ENCODE data around the gene MRPL1.

The MRPL1 gene

DNA sequence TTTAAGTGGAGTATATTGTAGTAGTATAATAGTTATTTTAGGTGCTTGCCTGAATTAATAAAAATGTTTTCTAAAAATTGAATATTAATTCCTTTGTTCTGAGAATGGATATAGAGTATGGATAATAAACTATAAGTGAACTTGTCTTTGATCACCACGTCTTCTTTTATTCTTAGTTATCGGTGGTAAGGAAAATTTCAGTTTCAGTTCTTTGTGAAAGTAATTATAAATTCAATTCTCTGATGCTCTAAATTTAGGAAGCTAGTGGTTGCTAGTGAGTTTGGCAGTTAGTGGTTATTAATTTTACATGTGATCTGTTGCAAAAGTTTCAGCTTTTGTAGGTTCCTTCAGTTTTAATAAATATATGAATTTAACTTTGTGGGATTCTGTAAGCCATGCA lies 30.8 kb downstream of the MRPL1 start:
- TF ChIP-seq, protein P1, sequence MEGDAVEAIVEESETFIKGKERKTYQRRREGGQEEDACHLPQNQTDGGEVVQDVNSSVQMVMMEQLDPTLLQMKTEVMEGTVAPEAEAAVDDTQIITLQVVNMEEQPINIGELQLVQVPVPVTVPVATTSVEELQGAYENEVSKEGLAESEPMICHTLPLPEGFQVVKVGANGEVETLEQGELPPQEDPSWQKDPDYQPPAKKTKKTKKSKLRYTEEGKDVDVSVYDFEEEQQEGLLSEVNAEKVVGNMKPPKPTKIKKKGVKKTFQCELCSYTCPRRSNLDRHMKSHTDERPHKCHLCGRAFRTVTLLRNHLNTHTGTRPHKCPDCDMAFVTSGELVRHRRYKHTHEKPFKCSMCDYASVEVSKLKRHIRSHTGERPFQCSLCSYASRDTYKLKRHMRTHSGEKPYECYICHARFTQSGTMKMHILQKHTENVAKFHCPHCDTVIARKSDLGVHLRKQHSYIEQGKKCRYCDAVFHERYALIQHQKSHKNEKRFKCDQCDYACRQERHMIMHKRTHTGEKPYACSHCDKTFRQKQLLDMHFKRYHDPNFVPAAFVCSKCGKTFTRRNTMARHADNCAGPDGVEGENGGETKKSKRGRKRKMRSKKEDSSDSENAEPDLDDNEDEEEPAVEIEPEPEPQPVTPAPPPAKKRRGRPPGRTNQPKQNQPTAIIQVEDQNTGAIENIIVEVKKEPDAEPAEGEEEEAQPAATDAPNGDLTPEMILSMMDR (IDR thresholded peaks at IDR 0.05; ENCODE audit: low read depth, low read length) = no peak
- H3K4me3 ChIP-seq (ENCODE audit: low read depth, low read length) = no peak overlapping the region
- DNase-seq (ENCODE audit: low read depth, low spot score) = no peak
- in situ Hi-C loops (cut with HindIII; ENCODE audit: low sequenced_read_pairs) = no loop called here

DNA sequence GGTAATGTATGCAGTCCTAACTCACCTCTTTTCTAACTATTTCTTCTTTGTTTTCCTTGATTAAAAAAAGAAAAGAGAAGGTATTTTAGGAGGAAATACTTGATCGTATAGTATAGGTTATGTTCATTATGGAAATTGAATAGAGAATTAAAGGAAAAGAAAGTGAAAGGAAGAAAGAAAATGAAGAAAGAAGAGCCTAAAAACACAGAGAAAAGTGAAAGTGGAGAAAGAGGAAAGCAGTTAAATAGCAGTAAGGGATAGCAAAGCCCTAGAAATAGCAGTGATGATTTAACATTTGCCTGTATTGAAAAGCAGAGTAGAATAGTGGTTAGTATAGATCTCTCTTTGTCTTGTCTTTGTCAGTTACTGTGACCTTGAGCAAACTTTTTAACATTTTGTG lies 37.0 kb downstream of the MRPL1 start:
- in situ Hi-C loops (cut with HindIII; ENCODE audit: low sequenced_read_pairs) = no loop called here
- DNase-seq (ENCODE audit: low read depth, low spot score) = no peak
- no peak overlapping the region for H3K4me3 ChIP-seq (ENCODE audit: low read depth, low read length)
- TF ChIP-seq, protein P1 (IDR thresholded peaks at IDR 0.05; ENCODE audit: low read depth, low read length) = no peak

DNA sequence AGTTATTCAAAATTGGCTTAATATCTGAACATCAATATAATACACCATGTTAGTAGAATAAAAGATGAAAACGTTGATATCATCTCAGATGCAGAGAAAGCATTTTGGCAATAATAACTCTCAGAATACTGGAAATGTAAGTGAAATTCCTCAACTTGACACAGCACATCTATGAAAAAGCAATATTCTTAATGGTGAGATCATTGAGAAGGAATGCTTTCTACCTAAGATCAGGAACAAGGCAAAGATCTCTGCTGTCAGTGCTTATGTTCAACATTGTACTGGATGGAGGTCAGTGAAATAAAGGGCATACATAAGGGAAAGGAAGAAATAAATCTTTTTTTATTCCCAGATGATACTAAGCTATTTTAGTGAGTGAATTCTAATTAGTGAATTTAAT lies 40.6 kb downstream of the MRPL1 start:
- H3K4me3 ChIP-seq (ENCODE audit: low read depth, low read length) = no peak overlapping the region
- no peak for DNase-seq (ENCODE audit: low read depth, low spot score)
- in situ Hi-C loops (cut with HindIII; ENCODE audit: low sequenced_read_pairs) = no loop called here
- TF ChIP-seq, protein P1 (IDR thresholded peaks at IDR 0.05; ENCODE audit: low read depth, low read length) = no peak

DNA sequence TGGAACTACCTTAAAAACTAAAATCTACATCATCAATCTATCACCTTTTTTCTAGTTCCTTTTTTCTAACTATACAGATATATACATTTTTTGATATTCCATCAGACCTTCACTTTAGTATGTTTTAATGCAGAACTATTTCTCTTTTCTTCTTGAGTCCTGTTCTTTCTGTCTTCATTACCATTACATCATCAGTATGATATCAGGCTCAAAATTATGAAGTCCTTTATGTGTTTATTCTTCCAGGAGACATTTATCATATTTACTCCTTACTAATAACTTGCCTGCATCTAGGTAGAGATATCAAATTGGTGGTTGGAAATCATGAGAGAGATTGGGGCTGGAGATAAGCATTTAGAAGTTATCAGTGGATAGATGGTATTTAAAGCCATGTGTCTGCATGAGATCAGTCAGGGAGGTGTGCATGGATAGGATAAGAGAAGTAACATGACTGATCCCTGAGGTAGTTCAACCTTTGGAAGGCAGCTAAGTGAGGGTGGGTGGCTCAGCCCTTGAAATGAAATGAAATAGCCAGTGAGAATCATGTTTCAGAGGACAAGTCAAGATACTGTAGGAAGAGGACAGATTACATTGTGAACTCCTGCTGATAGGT lies 43.1 kb downstream of the MRPL1 start:
- no peak overlapping the region for H3K4me3 ChIP-seq (ENCODE audit: low read depth, low read length)
- DNase-seq (ENCODE audit: low read depth, low spot score) = no peak
- TF ChIP-seq, protein P1 (IDR thresholded peaks at IDR 0.05; ENCODE audit: low read depth, low read length) = no peak
- in situ Hi-C loops (cut with HindIII; ENCODE audit: low sequenced_read_pairs) = no loop called here

DNA sequence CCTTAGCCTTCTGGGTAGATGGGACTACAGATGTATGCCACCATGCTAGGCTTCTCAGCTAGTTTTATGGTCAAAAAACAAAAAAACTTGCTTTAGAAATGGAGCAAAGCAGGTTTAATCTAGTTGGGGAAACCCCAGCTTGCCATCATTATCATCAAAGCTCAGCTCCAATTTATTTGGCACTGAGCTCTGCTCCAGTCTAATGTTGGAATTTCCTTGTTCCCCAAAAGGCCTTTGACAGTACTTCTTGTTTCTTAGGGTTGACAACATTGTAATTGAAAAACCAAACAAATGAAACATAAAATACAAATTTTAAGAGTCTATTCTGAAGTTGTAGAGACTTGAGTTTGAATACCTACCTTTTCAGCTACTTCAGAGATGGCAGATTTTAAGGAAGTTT lies 48.0 kb downstream of the MRPL1 start:
- DNase-seq (ENCODE audit: low read depth, low spot score) = no peak
- in situ Hi-C loops (cut with HindIII; ENCODE audit: low sequenced_read_pairs) = no loop called here
- no peak overlapping the region for H3K4me3 ChIP-seq (ENCODE audit: low read depth, low read length)
- TF ChIP-seq, protein P1 (IDR thresholded peaks at IDR 0.05; ENCODE audit: low read depth, low read length) = no peak

DNA sequence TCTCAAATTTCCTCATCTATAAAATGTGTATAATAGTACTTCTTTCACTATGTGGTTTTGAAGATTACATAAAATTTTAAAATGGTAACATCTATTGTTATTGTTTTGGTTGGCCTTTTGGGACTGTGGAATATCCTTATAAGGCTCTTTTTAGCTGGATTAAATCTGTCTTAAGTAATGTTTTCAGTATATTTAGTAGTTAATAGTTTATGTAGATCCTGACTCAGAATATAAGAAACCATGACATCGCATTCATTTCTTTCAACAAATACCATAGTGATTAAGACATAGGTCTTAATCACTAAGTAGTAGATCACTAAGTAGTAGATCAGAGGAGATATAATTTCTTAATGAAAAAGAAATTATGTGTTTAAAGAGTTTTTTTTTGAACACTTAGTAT lies 48.5 kb downstream of the MRPL1 start:
- DNase-seq (ENCODE audit: low read depth, low spot score) = no peak
- TF ChIP-seq, protein P1 (IDR thresholded peaks at IDR 0.05; ENCODE audit: low read depth, low read length) = no peak
- H3K4me3 ChIP-seq (ENCODE audit: low read depth, low read length) = no peak overlapping the region
- in situ Hi-C loops (cut with HindIII; ENCODE audit: low sequenced_read_pairs) = no loop called here

All from astrocyte of the spinal cord (primary cell).